ENCODE measurements around the gene RALB.

The RALB gene

GRCh38 chr2:120317916-120318315, 65.3 kb downstream of the RALB start:
- Histone ChIP-seq H3K27me3 (ENCODE audit: control insufficient read depth, low read length) (no peaks in the 10 kb centered on the region; the same call in 1 of the 2 replicates), H3K36me3 (ENCODE audit: control insufficient read depth, low read length) (no peaks in the 10 kb centered on the region), H3K4me2 (ENCODE audit: low read length) (no peak overlapping the region), H3K9me3 (ENCODE audit: control insufficient read depth, insufficient read depth, low read length) (no peaks in the 10 kb centered on the region), H4K20me1 (ENCODE audit: control insufficient read depth, insufficient read depth, low read depth, low read length) (no peaks in the 10 kb centered on the region), H3K4me1 (ENCODE audit: control insufficient read depth, low read length) (peaks cover 12% of the 10 kb centered on the region), H3K4me3 (ENCODE audit: low read length) (no peak overlapping the region), H3K27ac (ENCODE audit: low read depth, low read length) (no peak overlapping the region), H3F3A (ENCODE audit: control insufficient read depth, insufficient read depth) (no peaks in the 10 kb centered on the region), H3K79me2 (ENCODE audit: control insufficient read depth, low read length) (no peaks in the 10 kb centered on the region), H3K9me2 (replicated peaks; ENCODE audit: control insufficient read depth, low read length) (no peaks in the 10 kb centered on the region)
- TF ChIP-seq CTCF (IDR thresholded peaks at IDR 0.05; ENCODE audit: low read depth, low read length, poor library complexity, severe bottlenecking) (no peak), EZH2phosphoT487 (IDR thresholded peaks at IDR 0.05; ENCODE audit: borderline replicate concordance, low read length) (no peak)

- no peaks in the 10 kb centered on the region for H3K79me2 ChIP-seq (ENCODE audit: control insufficient read depth, low read length)
Observed at GRCh38 chr2:120318626-120319025, 66.0 kb downstream of the RALB start.

GRCh38 chr2:120319123-120319522, 66.5 kb downstream of the RALB start:
- Histone ChIP-seq H3K79me2 (ENCODE audit: control insufficient read depth, low read length) (no peaks in the 10 kb centered on the region), H3K36me3 (ENCODE audit: control insufficient read depth, low read length) (no peaks in the 10 kb centered on the region), H3K4me2 (ENCODE audit: low read length) (no peak overlapping the region), H3K4me1 (ENCODE audit: control insufficient read depth, low read length) (peaks cover 8% of the 10 kb centered on the region), H3K27ac (ENCODE audit: low read depth, low read length) (no peak overlapping the region), H3K27me3 (ENCODE audit: control insufficient read depth, low read length) (no peaks in the 10 kb centered on the region; the same call in 1 of the 2 replicates), H3K4me3 (ENCODE audit: low read length) (no peak overlapping the region), H3K9me3 (ENCODE audit: control insufficient read depth, insufficient read depth, low read length) (no peaks in the 10 kb centered on the region), H3F3A (ENCODE audit: control insufficient read depth, insufficient read depth) (no peaks in the 10 kb centered on the region), H3K9me2 (replicated peaks; ENCODE audit: control insufficient read depth, low read length) (no peaks in the 10 kb centered on the region), H4K20me1 (ENCODE audit: control insufficient read depth, insufficient read depth, low read depth, low read length) (no peaks in the 10 kb centered on the region)
- TF ChIP-seq EZH2phosphoT487 (IDR thresholded peaks at IDR 0.05; ENCODE audit: borderline replicate concordance, low read length), result no peak
- TF ChIP-seq CTCF (IDR thresholded peaks at IDR 0.05; ENCODE audit: low read depth, low read length, poor library complexity, severe bottlenecking), result no peak

More at GRCh38 chr2:120318626-120319025, 66.0 kb downstream of the RALB start:
- H3K9me3 ChIP-seq (ENCODE audit: control insufficient read depth, insufficient read depth, low read length), result no peaks in the 10 kb centered on the region
- no peaks in the 10 kb centered on the region for H3F3A ChIP-seq (ENCODE audit: control insufficient read depth, insufficient read depth)
- TF ChIP-seq CTCF (IDR thresholded peaks at IDR 0.05; ENCODE audit: low read depth, low read length, poor library complexity, severe bottlenecking), result no peak
- no peak for TF ChIP-seq EZH2phosphoT487 (IDR thresholded peaks at IDR 0.05; ENCODE audit: borderline replicate concordance, low read length)
- no peak overlapping the region for H3K4me3 ChIP-seq (ENCODE audit: low read length)
- H3K4me1 ChIP-seq (ENCODE audit: control insufficient read depth, low read length), result peaks cover 8% of the 10 kb centered on the region
- H3K27me3 ChIP-seq (ENCODE audit: control insufficient read depth, low read length), result no peaks in the 10 kb centered on the region; the same call in 1 of the 2 replicates
- no peak overlapping the region for H3K27ac ChIP-seq (ENCODE audit: low read depth, low read length)
- H3K9me2 ChIP-seq (replicated peaks; ENCODE audit: control insufficient read depth, low read length), result no peaks in the 10 kb centered on the region
- H3K36me3 ChIP-seq (ENCODE audit: control insufficient read depth, low read length), result no peaks in the 10 kb centered on the region
- H4K20me1 ChIP-seq (ENCODE audit: control insufficient read depth, insufficient read depth, low read depth, low read length), result no peaks in the 10 kb centered on the region
- H3K4me2 ChIP-seq (ENCODE audit: low read length), result no peak overlapping the region
